H1 (cell line): ENCODE measurements around the gene AFG1L. TPM values are rescaled to one million over a fixed set of nuclear protein-coding genes. Genes with fewer than 3 reads are reported as not detected.

Experiments used
- CTCF ChIA-PET: fragments of 300-600 bp; sonication (Branson Sonifier 250); formaldehyde crosslinking; loops from one replicate; lab custom pipeline; 2021; ENCODE audit not compliant: partially characterized antibody; lab: Charles Lee
- POLR2A ChIA-PET: fragments of 300-600 bp; sonication (Branson Sonifier 250); formaldehyde crosslinking; loops from one replicate; lab custom pipeline; 2021; ENCODE audit warnings: inconsistent platforms; ENCODE audit not compliant: partially characterized antibody; lab: Charles Lee
- DNase-seq, 2 experiments: peaks; one replicate each; pipeline versions ENCODE4 v3.0.0 to v3.0.0-alpha.2; 2010 to 2022; ENCODE audit warnings: low spot score in 2 of 2, low read depth in 1 of 2, mixed read lengths in 1 of 2
- FAIRE-seq: peaks from 2 replicates; lab custom pipeline; 2011; peaks lifted over from hg19 to GRCh38; lab: Jason Lieb, UNC
- H2AFZ ChIP-seq: 2 replicates; pipeline ENCODE4 v1.8.1; 2012; ENCODE audit warnings: low read length, inconsistent platforms
- H2AK5ac ChIP-seq: 2 replicates; pipeline ENCODE4 v1.6.1; 2013; ENCODE audit warnings: low read depth, low read length
- H2BK120ac ChIP-seq: replicated peaks from 2 replicates; pipeline ENCODE3; 2013; ENCODE audit warnings: low read depth, low read length, inconsistent platforms
- H2BK12ac ChIP-seq: 2 replicates; pipeline ENCODE4 v1.6.1; 2013; ENCODE audit warnings: low read depth, low read length
- H2BK15ac ChIP-seq: 2 replicates; pipeline ENCODE4 v1.6.1; 2013; ENCODE audit warnings: low read length
- H2BK20ac ChIP-seq: 2 replicates; pipeline ENCODE4 v1.6.1; 2013; ENCODE audit warnings: low read length
- H2BK5ac ChIP-seq: 2 replicates; pipeline ENCODE4 v1.6.1; 2013; ENCODE audit warnings: low read depth, low read length
- H3K14ac ChIP-seq: 2 replicates; pipeline ENCODE4 v1.6.1; 2013; ENCODE audit warnings: inconsistent platforms; ENCODE audit not compliant: insufficient read length
- H3K18ac ChIP-seq: 2 replicates; pipeline ENCODE4 v1.6.1; 2013; ENCODE audit warnings: low read length; ENCODE audit errors: extremely low read depth
- H3K23ac ChIP-seq: 2 replicates; pipeline ENCODE4 v1.6.1; 2013; ENCODE audit warnings: inconsistent platforms; ENCODE audit not compliant: insufficient read length
- H3K23me2 ChIP-seq: 2 replicates; pipeline ENCODE4 v1.6.1; 2013; ENCODE audit warnings: low read depth, low read length
- H3K27ac ChIP-seq: 2 replicates; pipeline ENCODE4 v1.6.1; 2011; ENCODE audit warnings: low read depth, low read length, inconsistent platforms
- H3K27me3 ChIP-seq, 4 experiments: replicated peaks in 1 of 4; 1 replicate in 1 of 4; 2 replicates in 3 of 4; pipeline versions ENCODE4 v1.6.1 to v1.8.1; 2011 to 2013; ENCODE audit warnings: low read length in 3 of 4, mild to moderate bottlenecking in 3 of 4, inconsistent platforms in 2 of 4, mixed read lengths in 2 of 4, moderate library complexity in 1 of 4; ENCODE audit not compliant: control insufficient read depth in 3 of 4, insufficient read depth in 3 of 4; ENCODE audit errors: extremely low read depth in 1 of 4
- H3K36me3 ChIP-seq, 4 experiments: 2 replicates each; pipeline versions ENCODE4 v1.6.1 to v1.8.1; 2011 to 2013; ENCODE audit warnings: mild to moderate bottlenecking in 4 of 4, low read length in 3 of 4, moderate library complexity in 2 of 4, control low read depth in 1 of 4, inconsistent platforms in 1 of 4; ENCODE audit not compliant: insufficient read depth in 4 of 4, control insufficient read depth in 2 of 4
- H3K4ac ChIP-seq: replicated peaks from 2 replicates; pipeline ENCODE3; 2013; ENCODE audit warnings: low read length, low read depth, mixed read lengths, inconsistent platforms; ENCODE audit not compliant: insufficient read length
- H3K4me1 ChIP-seq, 4 experiments: replicated peaks in 1 of 4; 1 replicate in 1 of 4; 2 replicates in 3 of 4; pipeline versions ENCODE4 v1.6.1 to v1.8.1; 2011 to 2013; ENCODE audit warnings: low read length in 3 of 4, inconsistent platforms in 2 of 4, mixed read lengths in 1 of 4; ENCODE audit not compliant: insufficient read depth in 4 of 4, control insufficient read depth in 3 of 4
- H3K4me2 ChIP-seq, 2 experiments: 2 replicates each; pipeline versions ENCODE4 v1.6.1 to v1.8.1; 2011 to 2013; ENCODE audit warnings: low read depth in 2 of 2, low read length in 2 of 2, control low read depth in 1 of 2, inconsistent platforms in 1 of 2, mild to moderate bottlenecking in 1 of 2; ENCODE audit not compliant: insufficient read depth in 1 of 2
- H3K4me3 ChIP-seq, 4 experiments: fragments of 200-600, 300-600 bp in 1 of 4; sonication (generic), shearing (Covaris generic), sonication (Bioruptor Twin) in 1 of 4; 2 replicates each; pipeline versions ENCODE4 v1.5.1 to v1.8.1; 2011 to 2016; ENCODE audit warnings: low read length in 4 of 4, low read depth in 3 of 4, control low read depth in 2 of 4, inconsistent platforms in 2 of 4, mild to moderate bottlenecking in 2 of 4, mixed read lengths in 1 of 4, moderate library complexity in 1 of 4; ENCODE audit not compliant: insufficient read depth in 2 of 4; ENCODE audit errors: extremely low read depth in 1 of 4
- H3K56ac ChIP-seq: replicated peaks from 2 replicates; pipeline ENCODE3; 2013; ENCODE audit warnings: low read depth, mild to moderate bottlenecking, mixed read lengths, low read length, inconsistent platforms; ENCODE audit not compliant: insufficient read length
- H3K79me1 ChIP-seq: 2 replicates; pipeline ENCODE4 v1.6.1; 2013; ENCODE audit warnings: low read depth, low read length, control low read depth
- H3K79me2 ChIP-seq, 2 experiments: 2 replicates each; pipeline versions ENCODE4 v1.6.1 to v1.8.1; 2012 to 2013; ENCODE audit warnings: low read length in 2 of 2, mild to moderate bottlenecking in 2 of 2, inconsistent platforms in 1 of 2; ENCODE audit not compliant: insufficient read depth in 2 of 2, control insufficient read depth in 1 of 2
- H3K9ac ChIP-seq, 4 experiments: replicated peaks in 1 of 4; 1 replicate in 1 of 4; 2 replicates in 3 of 4; pipeline versions ENCODE4 v1.6.1 to v1.8.1; 2011 to 2013; ENCODE audit warnings: low read depth in 3 of 4, low read length in 3 of 4, control low read depth in 2 of 4, mild to moderate bottlenecking in 2 of 4, moderate library complexity in 2 of 4, inconsistent platforms in 1 of 4; ENCODE audit errors: extremely low read depth in 1 of 4
- H3K9me3 ChIP-seq, 2 experiments: 2 replicates each; pipeline versions ENCODE4 v1.6.1 to v1.8.1; 2012 to 2013; ENCODE audit warnings: mild to moderate bottlenecking in 2 of 2, moderate library complexity in 2 of 2, control low read depth in 1 of 2, inconsistent platforms in 1 of 2, low read depth in 1 of 2, low read length in 1 of 2, mixed read lengths in 1 of 2; ENCODE audit not compliant: insufficient read depth in 2 of 2
- H4K20me1 ChIP-seq, 2 experiments: replicated peaks in 1 of 2; 2 replicates each; pipeline versions ENCODE3 to v1.8.1; 2011 to 2013; ENCODE audit warnings: inconsistent platforms in 2 of 2, low read length in 2 of 2, mild to moderate bottlenecking in 1 of 2; ENCODE audit not compliant: insufficient read depth in 2 of 2, control insufficient read depth in 1 of 2
- H4K5ac ChIP-seq: 2 replicates; pipeline ENCODE4 v1.6.1; 2013; ENCODE audit warnings: low read length, low read depth, mixed read lengths, inconsistent platforms; ENCODE audit not compliant: insufficient read length
- H4K8ac ChIP-seq: 2 replicates; pipeline ENCODE4 v1.8.0; 2013; ENCODE audit warnings: mild to moderate bottlenecking, moderate library complexity, low read length, inconsistent platforms; ENCODE audit not compliant: insufficient read depth; ENCODE audit errors: extremely low read depth
- H4K91ac ChIP-seq: replicated peaks from 2 replicates; pipeline ENCODE3; 2013; ENCODE audit warnings: low read length, mixed read lengths, inconsistent platforms; ENCODE audit not compliant: insufficient read length
- BCL11A ChIP-seq, 2 experiments: IDR thresholded peaks; one replicate each; pipeline ENCODE4 v1.6.1; 2011; ENCODE audit warnings: low read depth in 2 of 2, low read length in 2 of 2, mild to moderate bottlenecking in 2 of 2
- MAFK ChIP-seq: IDR thresholded peaks from 2 replicates; pipeline ENCODE4 v1.6.1; 2012; ENCODE audit warnings: low read depth, mild to moderate bottlenecking, improper control_type of control experiment, low read length
- SP1 ChIP-seq: IDR thresholded peaks from 2 replicates; pipeline ENCODE4 v1.6.1; 2011; ENCODE audit warnings: low read depth, low read length
- TEAD4 ChIP-seq: IDR thresholded peaks from 2 replicates; pipeline ENCODE4 v1.6.1; 2012; ENCODE audit warnings: low read depth, low read length, inconsistent platforms, mixed read lengths
- WGBS, 2 experiments: shearing (Covaris generic) in 1 of 2; methylation state at CpG; one replicate each; pipeline versions ENCODE4 v1.1.6 to v1.1.7; 2013 to 2015; ENCODE audit warnings: low lambda C conversion rate in 2 of 2, mixed read lengths in 2 of 2, inconsistent platforms in 1 of 2, low coverage in 1 of 2, missing lambda C conversion rate in 1 of 2; ENCODE audit not compliant: insufficient replicate concordance in 2 of 2, insufficient coverage in 1 of 2, insufficient read length in 1 of 2; ENCODE audit errors: extremely low coverage in 1 of 2, missing lambda C conversion rate in 1 of 2; 5-methylcytosine and 5-hydroxymethylcytosine counted together
- polyA plus RNA-seq, 7 experiments: library from polyadenylated mRNA; depleted of rRNA in 3 of 7; stranded (reverse) in 5 of 7; unstranded in 2 of 7; fragments of >200 nt in 5 of 7; fragments of 200-250 nt in 2 of 7; gene quantifications; 1 replicate in 5 of 7; 2 replicates in 1 of 7; 4 replicates in 1 of 7; pipeline versions ENCODE4 v1.2.1 to v1.2.3, GENCODE V29; 2011 to 2013; ENCODE audit warnings: missing spikeins in 2 of 7, mixed read lengths in 2 of 7
- total RNA-seq: library from RNA; stranded (reverse); fragmentation: NEBNext Ultra II Directional; extraction: Animal tissue kit (Norgen Biotek cat#: 25700); gene quantifications from 2 replicates; pipeline ENCODE4 v1.2.1, GENCODE V29; 2021
- TF ChIP-seq, protein P1 (sequence below): IDR thresholded peaks from 2 replicates; pipeline ENCODE4 v1.6.1; 2012; ENCODE audit warnings: inconsistent platforms

AFG1L gene
- total and polyA plus RNA-seq, 2 of the 8 experiments (the other 6 are each of a cell fraction or from before 2014, with no cell fraction given), result 0.98 to 5.7 TPM

- Histone ChIP-seq H3K27ac (no peak overlapping the region), H3K4me3 (no peak overlapping the region), H2BK5ac (no peak overlapping the region), H2BK12ac (no peak overlapping the region), H3K79me2 (no peaks in the 10 kb centered on the region), H3K18ac (no peak overlapping the region), H2AK5ac (no peak overlapping the region), H4K8ac (no peak overlapping the region), H3K14ac (no peak overlapping the region), H3K4me2 (no peak overlapping the region), H3K36me3 (no peaks in the 10 kb centered on the region), H4K20me1 (peaks cover 0 to 1% of the 10 kb centered on the region in 2 experiments), H3K23me2 (no peaks in the 10 kb centered on the region), H3K27me3 (no peaks in the 10 kb centered on the region), H3K9me3 (no peaks in the 10 kb centered on the region), H2BK120ac (no peak overlapping the region), H4K5ac (no peak overlapping the region), H2BK15ac (no peak overlapping the region), H3K56ac (no peak overlapping the region), H3K4ac (no peak overlapping the region), H3K23ac (no peak overlapping the region), H2AFZ (no peak overlapping the region), H2BK20ac (no peak overlapping the region), H3K9ac (no peak overlapping the region), H4K91ac (no peak overlapping the region), H3K4me1 (no peaks in the 10 kb centered on the region), H3K79me1 (no peaks in the 10 kb centered on the region)
- 80% methylated on average over 3 of the region's 3 CpGs; no CpG with 5 or more reads in 1 of the 2 experiments for WGBS, 2 experiments
- DNase-seq (no peak), FAIRE-seq (no peak)
- ChIA-PET CTCF (no interaction called here), POLR2A (no interaction called here)
- no peak for TF ChIP-seq MAFK
- no peak for TF ChIP-seq SP1
- TF ChIP-seq, protein P1, sequence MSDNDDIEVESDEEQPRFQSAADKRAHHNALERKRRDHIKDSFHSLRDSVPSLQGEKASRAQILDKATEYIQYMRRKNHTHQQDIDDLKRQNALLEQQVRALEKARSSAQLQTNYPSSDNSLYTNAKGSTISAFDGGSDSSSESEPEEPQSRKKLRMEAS, result no peak
- no peak for TF ChIP-seq TEAD4
- TF ChIP-seq BCL11A (IDR thresholded peaks at IDR 0.05; ENCODE audit: low read depth in 2 of 2, low read length in 2 of 2), result no peak
These were observed 68.3 kb downstream of the AFG1L start for GRCh38 chr6:108363113-108363512.
